Activated naive CD4-positive, alpha-beta T cell treated with anti-CD3 and anti-CD28 coated beads, Interleukin-2, amount 10 ng/mL, durations not matched to agents 7 days and 5 days (primary cell): ENCODE measurements around the gene USP47.

Source experiments
- CTCF ChIA-PET: fragments of 350-600 bp; sonication (Branson Sonifier 250); formaldehyde crosslinking; loops from one replicate; lab custom pipeline; 2021; ENCODE audit warnings: antibody characterized with exemption; lab: Charles Lee
- DNase-seq: peaks from one replicate; pipeline ENCODE4 v3.0.0-alpha.2; 2020
- H3K27ac Mint-ChIP-seq: one replicate; pipeline ENCODE4 v1.8.0; 2021; ENCODE audit warnings: mild to moderate bottlenecking, moderate library complexity, mixed read lengths
- H3K27me3 Mint-ChIP-seq: one replicate; pipeline ENCODE4 v1.8.0; 2021; ENCODE audit warnings: mild to moderate bottlenecking, mixed read lengths
- H3K36me3 Mint-ChIP-seq: one replicate; pipeline ENCODE4 v1.8.0; 2021; ENCODE audit warnings: mixed read lengths
- H3K4me1 Mint-ChIP-seq: one replicate; pipeline ENCODE4 v1.8.0; 2021; ENCODE audit warnings: mixed read lengths
- H3K4me3 Mint-ChIP-seq: one replicate; pipeline ENCODE4 v1.8.0; 2021; ENCODE audit warnings: mild to moderate bottlenecking, moderate library complexity, mixed read lengths
- H3K9me3 Mint-ChIP-seq: one replicate; pipeline ENCODE4 v1.8.0; 2021; ENCODE audit warnings: mixed read lengths

USP47 gene

DNA sequence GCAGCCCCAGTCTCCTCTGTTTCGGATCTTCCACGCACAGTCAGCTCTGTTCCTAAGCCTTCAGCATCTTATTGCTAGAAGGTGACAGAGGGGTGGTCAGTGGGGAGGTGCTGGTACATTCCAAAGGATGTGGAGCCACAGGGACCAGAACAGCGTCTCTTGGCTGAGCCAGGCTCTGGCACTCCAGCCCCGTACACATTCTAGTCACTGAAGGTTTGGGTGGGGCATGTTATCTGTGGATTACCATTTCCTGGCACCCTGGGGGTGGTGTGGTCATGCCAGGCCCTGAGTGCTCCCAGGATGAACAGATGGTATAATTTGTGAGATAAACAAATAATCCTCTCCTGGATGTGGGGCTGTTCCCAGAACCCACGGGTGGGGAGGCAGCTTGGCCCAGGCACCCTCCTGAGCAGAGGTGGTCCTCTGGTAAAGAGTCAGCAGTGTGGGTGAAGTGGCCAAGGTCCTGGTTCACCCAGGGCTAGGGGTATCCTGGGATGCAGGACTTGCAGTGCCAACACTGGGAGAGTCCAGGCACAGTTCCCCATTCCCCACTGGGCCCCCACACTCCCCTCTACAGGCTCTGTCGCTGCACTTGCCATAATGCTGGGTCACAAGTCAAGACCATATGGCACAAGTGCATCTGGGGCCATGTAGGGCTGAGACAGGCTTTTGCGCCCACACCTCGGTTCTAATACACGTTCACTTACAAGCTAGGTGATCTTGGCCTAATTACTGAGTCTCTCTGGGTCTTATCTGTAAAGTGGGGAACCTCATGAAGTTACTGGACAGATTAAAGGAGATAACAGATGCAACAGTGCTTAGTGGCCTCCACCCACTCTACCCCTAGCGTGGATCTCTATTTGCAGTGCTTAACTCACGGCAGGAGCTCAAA is 133.7 kb downstream of the USP47 start:
- Mint-ChIP-seq H3K27me3 (peaks cover 32% of the 10 kb centered on the region), H3K27ac (no peak overlapping the region), H3K36me3 (no peaks in the 10 kb centered on the region), H3K4me1 (peaks cover 12% of the 10 kb centered on the region), H3K4me3 (no peak overlapping the region), H3K9me3 (no peaks in the 10 kb centered on the region)
- CTCF ChIA-PET = interaction anchor here (0.6 to 1.8 kb wide), 2 partner anchors 9 to 52 kb away, joined by 4 to 13 read pairs; no protein-coding TSS in a partner anchor
- DNase-seq = no peak

DNA sequence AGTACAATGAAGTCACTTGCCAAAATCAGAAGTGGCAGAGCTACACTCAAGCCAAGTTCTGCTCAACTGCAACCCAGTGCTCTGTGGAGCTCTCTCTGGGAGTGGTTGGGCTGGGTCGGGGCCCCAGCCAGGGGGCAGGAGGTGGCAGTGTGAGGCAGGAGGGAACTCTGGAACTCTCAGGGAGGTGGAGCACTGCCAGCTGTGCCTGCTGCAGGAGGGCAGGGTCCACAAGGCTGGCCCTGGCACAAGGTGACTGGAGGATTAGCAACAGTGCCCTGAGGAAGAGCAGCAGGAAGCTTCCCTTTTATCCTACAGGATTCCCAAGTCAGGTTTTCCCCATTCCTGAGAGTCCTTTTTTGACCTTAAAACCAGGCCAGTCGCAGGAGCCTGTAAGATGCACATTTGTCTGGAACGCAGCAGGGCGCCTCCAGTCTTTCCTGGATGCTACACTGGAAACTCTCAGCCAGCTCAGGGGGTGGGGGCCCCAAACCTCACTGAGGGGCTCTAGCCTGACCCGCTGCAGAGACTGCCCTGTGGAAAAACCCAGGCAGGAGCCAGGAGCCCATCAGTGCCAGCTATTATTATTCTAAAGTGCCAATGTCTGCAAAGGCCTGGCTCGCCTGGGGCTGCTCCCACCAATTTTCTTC is 134.8 kb downstream of the USP47 start:
- DNase-seq = no peak
- Mint-ChIP-seq H3K27ac (no peak overlapping the region), H3K9me3 (no peaks in the 10 kb centered on the region)

DNA sequence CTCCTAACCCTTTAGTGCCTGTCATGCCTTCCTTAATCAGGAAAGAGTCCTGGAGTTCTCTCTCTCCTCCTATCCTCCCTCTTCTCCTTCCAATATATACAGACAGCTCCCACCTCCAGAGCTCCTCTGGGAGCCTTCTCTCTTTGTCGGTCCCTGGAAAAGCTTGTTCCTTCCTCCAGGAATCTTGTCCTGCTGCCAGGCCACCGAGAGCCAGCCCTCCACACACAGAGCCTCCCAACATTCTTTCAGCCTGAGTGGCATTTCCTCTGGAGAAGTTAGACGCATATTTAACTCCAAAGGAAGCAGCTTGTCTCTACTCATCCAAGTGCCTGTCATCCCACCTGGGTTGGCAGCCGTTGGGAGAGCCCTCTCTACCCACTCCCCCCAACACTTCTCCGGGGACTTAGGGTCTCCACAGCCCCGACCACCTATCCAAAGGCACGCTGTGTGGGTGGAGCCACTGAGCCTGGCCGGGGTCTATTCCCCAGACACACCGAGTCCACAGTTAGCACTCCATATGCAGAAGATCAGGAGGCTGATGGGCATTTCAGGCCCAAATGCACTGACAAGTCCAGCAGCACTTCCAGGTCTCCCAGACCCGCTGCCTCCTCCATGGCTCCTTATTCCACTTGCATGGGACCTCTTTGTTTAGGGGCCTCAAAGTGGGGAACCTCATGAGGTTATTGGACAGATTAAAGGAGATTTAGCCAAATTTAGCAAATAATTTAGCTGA is 135.6 kb downstream of the USP47 start:
- Mint-ChIP-seq H3K27ac (no peak overlapping the region), H3K9me3 (no peaks in the 10 kb centered on the region), H3K27me3 (peaks cover 36% of the 10 kb centered on the region), H3K36me3 (no peaks in the 10 kb centered on the region), H3K4me3 (no peak overlapping the region), H3K4me1 (peaks cover 12% of the 10 kb centered on the region)
- no peak for DNase-seq
- CTCF ChIA-PET = interaction anchor here (0.8 to 1.8 kb wide), 4 partner anchors 10 to 312 kb away, joined by 3 to 13 read pairs (median 4); no protein-coding TSS in a partner anchor

More for the DNA sequence above, 134.8 kb downstream of the USP47 start:
- Mint-ChIP-seq H3K36me3 (no peaks in the 10 kb centered on the region), H3K4me3 (no peak overlapping the region), H3K4me1 (peaks cover 12% of the 10 kb centered on the region), H3K27me3 (peaks cover 36% of the 10 kb centered on the region)
- CTCF ChIA-PET = interaction anchor here (0.8 to 1.8 kb wide), 3 partner anchors 11 to 313 kb away, joined by 3 to 13 read pairs (median 3); no protein-coding TSS in a partner anchor

GRCh38 chr11:11978098-11978637 is 136.4 kb downstream of the USP47 start:
- H3K27ac Mint-ChIP-seq = no peak overlapping the region

DNA sequence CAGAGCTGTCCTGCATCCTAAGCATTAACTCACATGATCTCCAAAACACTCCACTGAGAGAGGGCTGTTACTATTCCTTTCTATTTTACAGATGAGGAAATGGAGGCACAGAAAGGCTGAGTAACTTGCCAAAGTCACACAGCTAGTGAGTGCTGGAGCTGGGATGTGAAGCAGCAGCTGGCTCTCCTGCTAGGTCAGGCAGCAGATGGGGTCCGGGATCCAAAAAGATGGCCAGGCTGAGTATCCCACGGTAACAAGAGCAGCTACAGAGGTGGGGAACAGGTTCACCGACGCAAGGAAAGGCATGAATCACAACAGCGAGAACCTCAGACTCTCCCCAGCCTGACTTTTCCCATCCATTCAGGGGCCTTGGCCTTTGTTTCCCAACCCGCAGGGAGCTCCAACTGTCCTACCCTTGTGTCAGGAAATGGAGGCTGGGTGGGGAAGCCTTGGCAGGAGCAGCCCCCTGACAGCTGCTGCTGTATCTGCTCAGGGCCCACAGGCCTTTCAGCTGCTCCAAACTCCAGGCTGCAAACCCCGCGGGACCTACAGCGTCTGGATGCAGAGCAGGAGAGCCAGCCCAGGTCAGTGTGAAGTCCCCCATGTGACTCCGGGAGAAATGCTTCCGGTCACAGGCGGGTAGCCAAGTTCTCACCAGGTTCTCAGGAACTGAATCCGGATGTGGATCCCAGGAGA is 137.2 kb downstream of the USP47 start:
- no peaks in the 10 kb centered on the region for H3K36me3 Mint-ChIP-seq
- H3K27me3 Mint-ChIP-seq = peaks cover 29% of the 10 kb centered on the region
- no peak for DNase-seq
- no peak overlapping the region for H3K4me3 Mint-ChIP-seq
- CTCF ChIA-PET = interaction anchor here (1.2 to 1.5 kb wide), 3 partner anchors 12 to 66 kb away, joined by 3 to 5 read pairs (median 4); no protein-coding TSS in a partner anchor
- peaks cover 12% of the 10 kb centered on the region for H3K4me1 Mint-ChIP-seq
- no peak overlapping the region for H3K27ac Mint-ChIP-seq
- no peaks in the 10 kb centered on the region for H3K9me3 Mint-ChIP-seq

More at GRCh38 chr11:11978098-11978637, 136.4 kb downstream of the USP47 start:
- no peaks in the 10 kb centered on the region for H3K36me3 Mint-ChIP-seq
- CTCF ChIA-PET = interaction anchor here (1.2 to 1.4 kb wide), 2 partner anchors 11 to 67 kb away, joined by 3 to 5 read pairs; no protein-coding TSS in a partner anchor
- DNase-seq = no peak
- H3K4me1 Mint-ChIP-seq = peaks cover 12% of the 10 kb centered on the region
- peaks cover 35% of the 10 kb centered on the region for H3K27me3 Mint-ChIP-seq
- no peak overlapping the region for H3K4me3 Mint-ChIP-seq
- no peaks in the 10 kb centered on the region for H3K9me3 Mint-ChIP-seq

- H3K9me3 Mint-ChIP-seq = no peaks in the 10 kb centered on the region
- peaks cover 28% of the 10 kb centered on the region for H3K27me3 Mint-ChIP-seq
- DNase-seq = no peak
- no peak overlapping the region for H3K4me3 Mint-ChIP-seq
- peaks cover 8% of the 10 kb centered on the region for H3K4me1 Mint-ChIP-seq
- H3K27ac Mint-ChIP-seq = no peak overlapping the region
- CTCF ChIA-PET = interaction anchor here (1.2 to 1.5 kb wide), 2 partner anchors 13 to 66 kb away, joined by 3 to 4 read pairs; no protein-coding TSS in a partner anchor
- no peaks in the 10 kb centered on the region for H3K36me3 Mint-ChIP-seq
Observed at GRCh38 chr11:11979488-11980117, 137.8 kb downstream of the USP47 start.

DNA sequence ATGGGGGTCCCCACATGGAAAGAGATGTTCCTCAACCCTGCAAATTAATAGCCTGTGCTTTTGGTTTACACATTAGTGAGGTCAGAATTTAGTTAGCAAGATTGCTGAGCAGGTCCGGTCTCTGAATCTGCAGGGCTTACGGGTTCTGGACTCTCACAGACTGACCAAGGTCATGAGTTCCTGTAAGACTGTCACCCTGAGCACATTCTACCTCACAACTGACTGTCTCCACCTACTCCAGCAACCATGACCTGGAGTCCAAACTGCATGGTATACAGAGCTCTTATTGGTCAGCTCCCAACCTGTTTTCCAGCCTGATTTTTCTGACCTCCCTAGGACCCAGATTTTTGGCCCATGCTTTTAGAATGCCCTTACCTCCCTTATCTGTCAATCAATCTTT is 138.4 kb downstream of the USP47 start:
- H3K36me3 Mint-ChIP-seq = no peaks in the 10 kb centered on the region
- no peak overlapping the region for H3K4me3 Mint-ChIP-seq
- H3K9me3 Mint-ChIP-seq = no peaks in the 10 kb centered on the region
- H3K4me1 Mint-ChIP-seq = peaks cover 2% of the 10 kb centered on the region
- H3K27ac Mint-ChIP-seq = no peak overlapping the region
- DNase-seq = no peak
- CTCF ChIA-PET = interaction anchor here (1.5 kb wide), 1 partner anchor 13 kb away, joined by 4 read pairs; no protein-coding TSS in a partner anchor
- peaks cover 28% of the 10 kb centered on the region for H3K27me3 Mint-ChIP-seq

DNA sequence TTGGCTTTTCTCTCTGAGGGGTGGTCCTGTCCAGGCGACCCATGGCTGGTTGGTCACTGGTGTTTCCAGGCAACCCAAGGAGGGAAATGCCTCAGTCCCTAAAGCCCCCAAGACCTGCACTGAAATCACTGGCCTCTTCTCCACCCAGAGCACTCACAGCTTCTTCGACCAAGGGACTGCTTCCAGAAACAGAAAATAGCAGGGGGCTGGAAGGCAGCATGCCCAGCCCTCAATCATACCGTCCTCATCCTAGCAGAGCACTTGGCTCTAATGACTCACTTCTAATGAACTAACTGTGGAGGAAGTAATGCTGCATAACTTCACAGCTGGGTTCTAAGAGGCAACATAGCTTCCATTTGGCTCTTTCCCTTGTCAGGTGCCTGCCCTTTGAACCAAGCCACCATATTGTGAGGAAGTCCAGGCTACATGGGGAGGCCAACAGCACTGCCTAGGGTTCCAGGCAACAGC is 139.1 kb downstream of the USP47 start:
- CTCF ChIA-PET = no interaction called here
- DNase-seq = no peak
- Mint-ChIP-seq H3K9me3 (no peaks in the 10 kb centered on the region), H3K27ac (no peak overlapping the region), H3K36me3 (no peaks in the 10 kb centered on the region), H3K4me1 (no peaks in the 10 kb centered on the region), H3K27me3 (peaks cover 32% of the 10 kb centered on the region), H3K4me3 (no peak overlapping the region)

- no peak for DNase-seq
- Mint-ChIP-seq H3K27ac (no peak overlapping the region), H3K4me1 (no peaks in the 10 kb centered on the region), H3K4me3 (no peak overlapping the region), H3K9me3 (no peaks in the 10 kb centered on the region), H3K27me3 (peaks cover 28% of the 10 kb centered on the region), H3K36me3 (no peaks in the 10 kb centered on the region)
- CTCF ChIA-PET = no interaction called here
Observed at GRCh38 chr11:11981364-11981763, 139.6 kb downstream of the USP47 start.

- Mint-ChIP-seq H3K9me3 (no peaks in the 10 kb centered on the region), H3K27me3 (peaks cover 27% of the 10 kb centered on the region), H3K27ac (no peak overlapping the region), H3K4me3 (no peak overlapping the region), H3K36me3 (no peaks in the 10 kb centered on the region), H3K4me1 (no peaks in the 10 kb centered on the region)
- no peak for DNase-seq
- CTCF ChIA-PET = interaction anchor here (1.4 kb wide), 1 partner anchor 15 kb away, joined by 5 read pairs; no protein-coding TSS in a partner anchor
Observed at GRCh38 chr11:11981840-11982239, 140.1 kb downstream of the USP47 start.

GRCh38 chr11:11982461-11982860 is 140.7 kb downstream of the USP47 start:
- no peaks in the 10 kb centered on the region for H3K36me3 Mint-ChIP-seq
- no peaks in the 10 kb centered on the region for H3K9me3 Mint-ChIP-seq
- no peak overlapping the region for H3K4me3 Mint-ChIP-seq
- H3K27me3 Mint-ChIP-seq = peaks cover 27% of the 10 kb centered on the region
- H3K27ac Mint-ChIP-seq = no peak overlapping the region
- CTCF ChIA-PET = interaction anchor here (1.2 to 1.4 kb wide), 2 partner anchors 15 to 62 kb away, joined by 4 to 5 read pairs; no protein-coding TSS in a partner anchor
- DNase-seq = no peak
- no peaks in the 10 kb centered on the region for H3K4me1 Mint-ChIP-seq

DNA sequence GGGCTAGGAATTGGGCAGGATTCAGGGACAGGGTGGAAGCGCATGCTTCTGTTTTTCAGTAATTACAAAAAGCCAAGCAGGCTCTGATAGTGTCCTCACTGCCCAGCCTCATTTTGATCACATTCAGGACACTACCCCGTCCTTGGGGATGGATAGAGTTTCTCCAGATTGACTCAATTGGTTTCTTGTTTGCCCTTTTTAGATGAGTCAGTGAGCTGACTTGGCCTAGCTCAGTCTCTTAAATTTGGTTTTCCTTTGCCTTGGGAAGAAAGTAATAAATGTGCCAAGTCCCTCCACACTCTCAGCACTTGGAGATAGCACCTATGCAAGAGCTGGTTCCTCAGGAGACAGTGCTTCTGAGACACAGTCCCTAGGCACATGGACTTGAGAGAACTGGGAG is 141.2 kb downstream of the USP47 start:
- Mint-ChIP-seq H3K4me3 (no peak overlapping the region), H3K27ac (no peak overlapping the region), H3K9me3 (no peaks in the 10 kb centered on the region), H3K4me1 (no peaks in the 10 kb centered on the region), H3K36me3 (no peaks in the 10 kb centered on the region), H3K27me3 (peaks cover 27% of the 10 kb centered on the region)
- CTCF ChIA-PET = interaction anchor here (0.5 to 1.4 kb wide), 3 partner anchors 16 to 116 kb away, joined by 4 to 7 read pairs (median 5); no protein-coding TSS in a partner anchor
- DNase-seq = no peak
